Mammary epithelial cell (primary cell): ENCODE results near the gene TTC28.

Source experiments
- EZH2 ChIP-seq: IDR thresholded peaks from 2 replicates; pipeline ENCODE4 v1.6.1; 2012; ENCODE audit warnings: low read length, inconsistent platforms, borderline replicate concordance
- TF ChIP-seq, protein P1 (sequence below), 2 donors: IDR thresholded peaks in 1 of 2; conservative IDR thresholded peaks in 1 of 2; 2 replicates each; pipeline ENCODE4 v1.5.1; 2011 to 2012; ENCODE audit warnings: inconsistent platforms in 2 of 2, low read length in 2 of 2, mild to moderate bottlenecking in 2 of 2, control low read depth in 1 of 2, low read depth in 1 of 2; ENCODE audit not compliant: insufficient read depth in 1 of 2; ENCODE audit errors: extremely low read depth in 1 of 2

DNA sequence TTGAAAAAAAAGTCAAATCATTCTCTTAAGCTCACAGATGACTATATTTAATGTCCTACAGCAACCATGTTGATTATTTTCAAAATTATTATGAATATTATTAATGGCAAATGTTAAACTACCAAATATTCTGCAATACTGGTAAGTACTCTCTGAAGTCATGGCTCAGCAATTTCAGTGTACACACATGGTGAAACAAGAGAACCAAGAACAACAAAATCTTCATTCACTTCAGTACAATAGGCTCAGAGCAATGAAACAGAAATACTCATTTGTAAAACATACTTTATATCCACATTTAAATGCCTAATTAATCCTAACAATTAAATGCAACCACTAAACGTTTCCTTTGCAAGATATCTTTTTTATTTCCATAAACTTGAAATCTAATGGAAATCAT, 347.2 kb downstream of the TTC28 start:
- TF ChIP-seq, protein P1, sequence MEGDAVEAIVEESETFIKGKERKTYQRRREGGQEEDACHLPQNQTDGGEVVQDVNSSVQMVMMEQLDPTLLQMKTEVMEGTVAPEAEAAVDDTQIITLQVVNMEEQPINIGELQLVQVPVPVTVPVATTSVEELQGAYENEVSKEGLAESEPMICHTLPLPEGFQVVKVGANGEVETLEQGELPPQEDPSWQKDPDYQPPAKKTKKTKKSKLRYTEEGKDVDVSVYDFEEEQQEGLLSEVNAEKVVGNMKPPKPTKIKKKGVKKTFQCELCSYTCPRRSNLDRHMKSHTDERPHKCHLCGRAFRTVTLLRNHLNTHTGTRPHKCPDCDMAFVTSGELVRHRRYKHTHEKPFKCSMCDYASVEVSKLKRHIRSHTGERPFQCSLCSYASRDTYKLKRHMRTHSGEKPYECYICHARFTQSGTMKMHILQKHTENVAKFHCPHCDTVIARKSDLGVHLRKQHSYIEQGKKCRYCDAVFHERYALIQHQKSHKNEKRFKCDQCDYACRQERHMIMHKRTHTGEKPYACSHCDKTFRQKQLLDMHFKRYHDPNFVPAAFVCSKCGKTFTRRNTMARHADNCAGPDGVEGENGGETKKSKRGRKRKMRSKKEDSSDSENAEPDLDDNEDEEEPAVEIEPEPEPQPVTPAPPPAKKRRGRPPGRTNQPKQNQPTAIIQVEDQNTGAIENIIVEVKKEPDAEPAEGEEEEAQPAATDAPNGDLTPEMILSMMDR (conservative IDR thresholded peaks at IDR 0.05 in 1 of 2, IDR thresholded peaks at IDR 0.05 in 1 of 2; ENCODE audit: extremely low read depth in 1 of 2, insufficient read depth in 1 of 2, low read depth in 1 of 2, low read length in 2 of 2) = no peak
- TF ChIP-seq EZH2 = no peak
